ENCODE results near the gene GCGR.
"Not testable (repeated sequence)": the region's sequence is repeated elsewhere in the genome, so short reads cannot be mapped to it uniquely, and the experiment has no call there.

GCGR gene

GRCh38 chr17:81834831-81835267 is 30.9 kb downstream of the GCGR start, which contains the start of gene PPP1R27:
Gene PPP1R27 (minus strand): TSS chr17:81835050. CDS start chr17:81834953, 97 bp downstream.
- H3K4me3 ChIP-seq (ENCODE audit: severe bottlenecking) = peak within 1 kb of the TSS; percentile 53
- peaks cover 8% of the 10 kb centered on the region for H3K4me1 ChIP-seq (ENCODE audit: insufficient read depth, poor library complexity, severe bottlenecking)
- TF ChIP-seq CTCF (IDR thresholded peaks at IDR 0.05; ENCODE audit: poor library complexity, severe bottlenecking) = no peak
- DNase-seq (ENCODE audit: low spot score) (no peak), ATAC-seq (ENCODE audit: low read depth) (no peak)
- H3K27me3 ChIP-seq (ENCODE audit: insufficient read depth, poor library complexity, severe bottlenecking) = no peaks in the 10 kb centered on the region
- H3K27ac ChIP-seq (ENCODE audit: poor library complexity, severe bottlenecking) = peak within 1 kb of the TSS; percentile 71
- H3K9me3 ChIP-seq (ENCODE audit: severe bottlenecking) = no peaks in the 10 kb centered on the region
- H3K36me3 ChIP-seq (ENCODE audit: low read depth) = no peaks in the 10 kb centered on the region

- Histone ChIP-seq H3K4me3 (ENCODE audit: severe bottlenecking) (no peak overlapping the region), H3K27ac (ENCODE audit: poor library complexity, severe bottlenecking) (no peak overlapping the region), H3K4me1 (ENCODE audit: insufficient read depth, poor library complexity, severe bottlenecking) (peaks cover 16% of the 10 kb centered on the region), H3K9me3 (ENCODE audit: severe bottlenecking) (no peaks in the 10 kb centered on the region), H3K36me3 (ENCODE audit: low read depth) (peaks cover 6% of the 10 kb centered on the region; the same call in 1 of the 2 replicates), H3K27me3 (ENCODE audit: insufficient read depth, poor library complexity, severe bottlenecking) (no peaks in the 10 kb centered on the region)
- no peak for DNase-seq (ENCODE audit: low spot score)
- no peak for TF ChIP-seq CTCF (IDR thresholded peaks at IDR 0.05; ENCODE audit: poor library complexity, severe bottlenecking)
- ATAC-seq (ENCODE audit: low read depth) = no peak
These were observed 33.7 kb downstream of the GCGR start for GRCh38 chr17:81837641-81838040.

GRCh38 chr17:81838753-81839255 is 34.9 kb downstream of the GCGR start:
- Histone ChIP-seq H3K27me3 (ENCODE audit: insufficient read depth, poor library complexity, severe bottlenecking) (no peaks in the 10 kb centered on the region), H3K4me1 (ENCODE audit: insufficient read depth, poor library complexity, severe bottlenecking) (peaks cover 16% of the 10 kb centered on the region), H3K36me3 (ENCODE audit: low read depth) (peaks cover 15% of the 10 kb centered on the region), H3K4me3 (ENCODE audit: severe bottlenecking) (no peak overlapping the region), H3K27ac (ENCODE audit: poor library complexity, severe bottlenecking) (no peak overlapping the region), H3K9me3 (ENCODE audit: severe bottlenecking) (no peaks in the 10 kb centered on the region)
- DNase-seq (ENCODE audit: low spot score) = no peak
- TF ChIP-seq CTCF (IDR thresholded peaks at IDR 0.05; ENCODE audit: poor library complexity, severe bottlenecking) = no peak
- ATAC-seq (ENCODE audit: low read depth) = no peak

- H3K36me3 ChIP-seq (ENCODE audit: low read depth) = peaks cover 20% of the 10 kb centered on the region
- no peak for DNase-seq (ENCODE audit: low spot score)
- no peaks in the 10 kb centered on the region for H3K27me3 ChIP-seq (ENCODE audit: insufficient read depth, poor library complexity, severe bottlenecking)
- no peak for ATAC-seq (ENCODE audit: low read depth)
- no peak overlapping the region for H3K27ac ChIP-seq (ENCODE audit: poor library complexity, severe bottlenecking)
- TF ChIP-seq CTCF (IDR thresholded peaks at IDR 0.05; ENCODE audit: poor library complexity, severe bottlenecking) = no peak
- H3K4me1 ChIP-seq (ENCODE audit: insufficient read depth, poor library complexity, severe bottlenecking) = peaks cover 16% of the 10 kb centered on the region
- no peaks in the 10 kb centered on the region for H3K9me3 ChIP-seq (ENCODE audit: severe bottlenecking)
- H3K4me3 ChIP-seq (ENCODE audit: severe bottlenecking) = no peak overlapping the region
These were observed 35.4 kb downstream of the GCGR start for GRCh38 chr17:81839301-81839700.

GRCh38 chr17:81840059-81840458 is 36.1 kb downstream of the GCGR start:
- not testable (repeated sequence) for ATAC-seq (ENCODE audit: low read depth); H3K9me3 ChIP-seq (ENCODE audit: severe bottlenecking); H3K27ac ChIP-seq (ENCODE audit: poor library complexity, severe bottlenecking); H3K27me3 ChIP-seq (ENCODE audit: insufficient read depth, poor library complexity, severe bottlenecking); H3K4me3 ChIP-seq (ENCODE audit: severe bottlenecking); DNase-seq (ENCODE audit: low spot score)
- Histone ChIP-seq H3K4me1 (ENCODE audit: insufficient read depth, poor library complexity, severe bottlenecking) (peaks cover 16% of the 10 kb centered on the region), H3K36me3 (ENCODE audit: low read depth) (peaks cover 28% of the 10 kb centered on the region)

Data from RWPE2 (cell line).